ENCODE measurements around the gene PDLIM3.

PDLIM3 gene

DNA sequence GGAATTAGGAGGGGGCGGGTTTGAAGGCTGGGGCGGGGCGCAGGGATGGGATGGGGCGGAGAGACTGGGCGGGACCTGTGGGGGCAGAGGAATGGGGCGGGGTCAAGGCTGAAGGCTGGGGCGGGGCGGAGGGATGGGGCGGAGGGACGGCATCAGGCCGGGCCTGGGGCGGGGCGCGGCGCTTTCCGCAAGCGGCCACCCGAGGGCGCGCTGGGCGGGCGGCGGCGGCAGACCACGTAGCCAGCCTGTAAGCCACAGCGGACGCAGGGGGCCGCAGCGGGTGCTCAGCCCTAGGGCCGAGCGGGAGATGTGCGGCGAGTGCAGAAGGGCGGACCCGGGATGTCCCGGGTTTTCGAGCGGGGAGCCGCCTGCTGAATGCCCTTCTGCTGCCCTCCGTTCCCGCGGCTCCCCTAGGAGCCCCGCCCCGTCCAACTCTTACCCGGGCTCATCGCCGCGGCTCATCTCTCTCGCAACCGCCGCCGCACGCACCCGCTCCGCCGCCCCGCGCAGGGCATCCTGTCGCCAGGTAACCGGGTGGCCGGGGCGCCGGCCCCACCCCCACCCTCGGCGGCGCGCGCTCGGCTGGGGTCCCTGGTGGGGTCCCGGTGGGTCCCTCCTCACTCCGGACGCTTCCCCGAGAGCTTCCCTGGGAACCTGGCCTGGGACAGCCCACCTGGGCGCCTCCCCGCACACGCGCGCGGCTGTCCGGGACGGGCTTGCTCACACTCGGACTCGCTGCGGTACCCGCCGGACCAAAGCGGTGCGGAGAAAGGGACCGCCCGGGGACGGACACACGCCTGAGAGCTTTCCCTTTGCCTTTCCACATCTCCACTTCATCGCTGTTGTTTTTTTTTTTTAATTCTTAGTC, 63.8 kb downstream of the PDLIM3 start, which contains the start of gene CCDC110:
Gene CCDC110 (minus strand): TSS at position 499 of the 868 bp plus-strand sequence. CDS start 50 bp downstream, at position 449.
- no peaks in the 10 kb centered on the region for H3K36me3 ChIP-seq (ENCODE audit: control insufficient read depth, insufficient read depth, low read length)
- peak within 1 kb of the TSS; percentile 77; the same call in 1 of the 2 replicates for H3K4me3 ChIP-seq (ENCODE audit: low read length)
- no peak within 1 kb of the TSS for H3K27ac ChIP-seq (ENCODE audit: low read length)
- H3K27me3 ChIP-seq (ENCODE audit: control insufficient read depth, insufficient read depth, low read length) = no peaks in the 10 kb centered on the region; the same call in 1 of the 2 replicates
- no peaks in the 10 kb centered on the region for H3K4me1 ChIP-seq (ENCODE audit: control insufficient read depth, insufficient read depth, low read length)
- DNase-seq (ENCODE audit: low read depth, low spot score) = no peak
- H3K9me3 ChIP-seq (ENCODE audit: control insufficient read depth, insufficient read depth, low read length) = no peaks in the 10 kb centered on the region
- no CpG with 5 or more reads among the region's 93 CpGs for WGBS (ENCODE audit: insufficient coverage, insufficient read length)

DNA sequence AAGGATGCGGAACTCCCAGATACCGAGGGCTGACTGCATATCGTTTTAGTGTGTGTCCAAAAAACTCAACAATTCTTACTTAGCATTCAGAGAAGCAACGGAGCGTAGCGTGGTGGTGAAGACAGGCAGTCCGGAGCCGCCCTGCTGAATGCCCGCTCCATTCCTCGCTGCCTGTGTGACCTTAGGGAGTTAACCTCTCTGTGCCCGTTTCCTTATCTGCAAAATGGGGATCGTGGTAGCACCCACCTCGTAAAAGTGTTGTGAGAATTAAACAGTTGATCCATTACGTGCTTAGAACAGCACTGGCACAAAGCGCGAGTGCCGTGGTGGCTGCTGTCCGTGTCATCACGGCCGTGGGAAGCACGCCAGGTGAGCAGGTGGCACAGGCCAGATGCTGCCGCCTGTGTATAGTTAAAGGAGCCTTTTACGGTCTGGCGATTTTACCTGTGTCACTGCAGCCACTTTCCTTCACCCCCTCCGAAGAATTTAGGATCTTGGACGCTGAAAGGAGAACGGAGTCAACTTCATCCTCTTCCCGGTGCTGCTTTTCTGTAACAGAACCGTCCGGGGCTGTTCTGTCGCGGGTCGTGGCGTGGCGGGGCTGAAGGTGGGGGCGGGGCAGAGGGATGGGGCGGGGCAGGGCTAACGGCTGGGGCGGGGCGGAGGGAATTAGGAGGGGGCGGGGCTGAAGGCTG, 64.7 kb downstream of the PDLIM3 start:
- Histone ChIP-seq H3K4me1 (ENCODE audit: control insufficient read depth, insufficient read depth, low read length) (no peaks in the 10 kb centered on the region), H3K36me3 (ENCODE audit: control insufficient read depth, insufficient read depth, low read length) (no peaks in the 10 kb centered on the region), H3K27ac (ENCODE audit: low read length) (no peak overlapping the region), H3K9me3 (ENCODE audit: control insufficient read depth, insufficient read depth, low read length) (no peaks in the 10 kb centered on the region), H3K27me3 (ENCODE audit: control insufficient read depth, insufficient read depth, low read length) (no peaks in the 10 kb centered on the region; the same call in 1 of the 2 replicates), H3K4me3 (ENCODE audit: low read length) (peak overlapping the region; percentile 55; the same call in 1 of the 2 replicates)
- no peak for DNase-seq (ENCODE audit: low read depth, low spot score)
- WGBS (ENCODE audit: insufficient coverage, insufficient read length) = no CpG with 5 or more reads among the region's 41 CpGs

- no peaks in the 10 kb centered on the region; the same call in 1 of the 2 replicates for H3K27me3 ChIP-seq (ENCODE audit: control insufficient read depth, insufficient read depth, low read length)
- no peak overlapping the region for H3K4me3 ChIP-seq (ENCODE audit: low read length)
- H3K36me3 ChIP-seq (ENCODE audit: control insufficient read depth, insufficient read depth, low read length) = no peaks in the 10 kb centered on the region
- no peaks in the 10 kb centered on the region for H3K4me1 ChIP-seq (ENCODE audit: control insufficient read depth, insufficient read depth, low read length)
- no peak for DNase-seq (ENCODE audit: low read depth, low spot score)
- no peaks in the 10 kb centered on the region for H3K9me3 ChIP-seq (ENCODE audit: control insufficient read depth, insufficient read depth, low read length)
- WGBS (ENCODE audit: insufficient coverage, insufficient read length) = no CpG with 5 or more reads among the region's 9 CpGs
- no peak overlapping the region for H3K27ac ChIP-seq (ENCODE audit: low read length)
Observed at GRCh38 chr4:185469580-185470154, 65.6 kb downstream of the PDLIM3 start.

GRCh38 chr4:185468999-185469398, 66.3 kb downstream of the PDLIM3 start:
- no peak for DNase-seq (ENCODE audit: low read depth, low spot score)
- Histone ChIP-seq H3K36me3 (ENCODE audit: control insufficient read depth, insufficient read depth, low read length) (no peaks in the 10 kb centered on the region), H3K27ac (ENCODE audit: low read length) (no peak overlapping the region), H3K27me3 (ENCODE audit: control insufficient read depth, insufficient read depth, low read length) (no peaks in the 10 kb centered on the region; the same call in 1 of the 2 replicates), H3K4me3 (ENCODE audit: low read length) (no peak overlapping the region), H3K4me1 (ENCODE audit: control insufficient read depth, insufficient read depth, low read length) (no peaks in the 10 kb centered on the region), H3K9me3 (ENCODE audit: control insufficient read depth, insufficient read depth, low read length) (no peaks in the 10 kb centered on the region)
- WGBS (ENCODE audit: insufficient coverage, insufficient read length) = no CpG with 5 or more reads among the region's 2 CpGs

DNA sequence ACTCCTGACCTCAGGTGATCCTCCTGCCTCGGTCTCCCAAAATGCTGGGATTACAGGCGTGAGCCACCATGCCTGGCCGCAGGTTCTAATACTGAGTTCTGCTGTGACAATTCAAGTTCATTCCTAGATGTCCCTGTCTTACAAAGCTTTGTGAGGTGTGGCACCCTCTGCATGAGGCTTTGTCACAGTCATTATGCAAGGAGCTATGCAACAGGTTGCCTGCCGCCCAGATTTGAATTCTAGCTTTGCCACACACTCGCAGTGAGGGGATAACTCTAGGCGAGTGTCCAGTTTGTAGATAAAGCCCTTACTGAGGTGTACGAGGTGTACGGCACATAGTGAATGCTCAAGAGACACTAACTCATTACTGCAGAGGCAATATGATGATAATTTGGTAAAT, 67.3 kb downstream of the PDLIM3 start:
- no peak for DNase-seq (ENCODE audit: low read depth, low spot score)
- no peaks in the 10 kb centered on the region for H3K9me3 ChIP-seq (ENCODE audit: control insufficient read depth, insufficient read depth, low read length)
- no peak overlapping the region for H3K4me3 ChIP-seq (ENCODE audit: low read length)
- H3K27me3 ChIP-seq (ENCODE audit: control insufficient read depth, insufficient read depth, low read length) = no peaks in the 10 kb centered on the region; the same call in 1 of the 2 replicates
- no peak overlapping the region for H3K27ac ChIP-seq (ENCODE audit: low read length)
- H3K4me1 ChIP-seq (ENCODE audit: control insufficient read depth, insufficient read depth, low read length) = no peaks in the 10 kb centered on the region
- H3K36me3 ChIP-seq (ENCODE audit: control insufficient read depth, insufficient read depth, low read length) = no peaks in the 10 kb centered on the region
- no CpG with 5 or more reads among the region's 8 CpGs for WGBS (ENCODE audit: insufficient coverage, insufficient read length)

GRCh38 chr4:185467101-185467500, 68.2 kb downstream of the PDLIM3 start:
- no peaks in the 10 kb centered on the region; the same call in 1 of the 2 replicates for H3K27me3 ChIP-seq (ENCODE audit: control insufficient read depth, insufficient read depth, low read length)
- no CpG with 5 or more reads among the region's 4 CpGs for WGBS (ENCODE audit: insufficient coverage, insufficient read length)

GRCh38 chr4:185465707-185466106, 69.6 kb downstream of the PDLIM3 start:
- DNase-seq (ENCODE audit: low read depth, low spot score) = no peak
- Histone ChIP-seq H3K36me3 (ENCODE audit: control insufficient read depth, insufficient read depth, low read length) (no peaks in the 10 kb centered on the region), H3K27ac (ENCODE audit: low read length) (no peak overlapping the region), H3K9me3 (ENCODE audit: control insufficient read depth, insufficient read depth, low read length) (no peaks in the 10 kb centered on the region), H3K4me1 (ENCODE audit: control insufficient read depth, insufficient read depth, low read length) (no peaks in the 10 kb centered on the region), H3K27me3 (ENCODE audit: control insufficient read depth, insufficient read depth, low read length) (no peaks in the 10 kb centered on the region), H3K4me3 (ENCODE audit: low read length) (no peak overlapping the region)
- WGBS (ENCODE audit: insufficient coverage, insufficient read length) = no CpG with 5 or more reads among the region's 3 CpGs

More at GRCh38 chr4:185467101-185467500, 68.2 kb downstream of the PDLIM3 start:
- Histone ChIP-seq H3K4me3 (ENCODE audit: low read length) (no peak overlapping the region), H3K9me3 (ENCODE audit: control insufficient read depth, insufficient read depth, low read length) (no peaks in the 10 kb centered on the region), H3K4me1 (ENCODE audit: control insufficient read depth, insufficient read depth, low read length) (no peaks in the 10 kb centered on the region), H3K27ac (ENCODE audit: low read length) (no peak overlapping the region), H3K36me3 (ENCODE audit: control insufficient read depth, insufficient read depth, low read length) (no peaks in the 10 kb centered on the region)
- DNase-seq (ENCODE audit: low read depth, low spot score) = no peak

DNA sequence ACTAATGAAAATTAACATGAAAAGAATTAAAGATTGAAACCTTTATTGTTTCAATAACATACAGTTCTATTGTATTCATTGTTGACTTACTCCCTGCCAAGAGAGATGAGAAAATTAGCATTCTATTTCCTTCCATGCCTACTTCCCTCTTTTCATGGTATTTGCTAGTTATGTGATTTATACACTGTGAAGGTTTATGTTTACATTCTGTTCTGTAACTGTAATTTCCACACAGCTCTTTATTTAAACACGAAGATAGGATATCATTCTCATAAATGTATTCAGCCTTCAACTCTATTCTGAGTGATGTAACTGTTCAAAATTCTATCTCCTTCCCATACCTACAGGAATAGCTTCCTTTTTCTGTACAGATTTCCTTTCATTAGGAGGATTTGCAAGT, 70.4 kb downstream of the PDLIM3 start:
- Histone ChIP-seq H3K4me3 (ENCODE audit: low read length) (no peak overlapping the region), H3K9me3 (ENCODE audit: control insufficient read depth, insufficient read depth, low read length) (no peaks in the 10 kb centered on the region), H3K36me3 (ENCODE audit: control insufficient read depth, insufficient read depth, low read length) (no peaks in the 10 kb centered on the region), H3K4me1 (ENCODE audit: control insufficient read depth, insufficient read depth, low read length) (no peaks in the 10 kb centered on the region), H3K27me3 (ENCODE audit: control insufficient read depth, insufficient read depth, low read length) (no peaks in the 10 kb centered on the region), H3K27ac (ENCODE audit: low read length) (no peak overlapping the region)
- DNase-seq (ENCODE audit: low read depth, low spot score) = no peak
- no CpG with 5 or more reads among the region's 1 CpG for whole genome bisulfite sequencing (ENCODE audit: insufficient coverage, insufficient read length)

DNA sequence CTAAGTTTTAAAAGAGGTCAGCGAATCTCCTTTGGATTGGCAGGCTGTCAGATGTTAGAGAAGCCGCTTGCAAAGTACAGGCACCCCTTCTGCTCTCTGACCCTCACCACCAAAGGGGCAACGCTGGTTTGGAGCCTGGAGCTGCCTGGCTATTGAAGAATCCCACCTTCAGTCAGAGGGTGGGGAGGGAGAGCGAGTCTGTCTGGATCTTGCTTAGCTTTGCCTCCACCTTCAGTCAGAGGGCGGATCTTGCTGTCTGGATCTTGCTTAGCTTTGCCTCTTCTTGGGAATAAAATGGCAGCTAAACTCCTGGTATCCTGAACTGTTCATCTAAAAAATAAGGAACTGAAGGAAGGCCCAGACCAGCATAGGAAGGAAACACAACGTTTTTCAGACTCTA, 71.1 kb downstream of the PDLIM3 start:
- H3K9me3 ChIP-seq (ENCODE audit: control insufficient read depth, insufficient read depth, low read length) = no peaks in the 10 kb centered on the region
- no peaks in the 10 kb centered on the region for H3K4me1 ChIP-seq (ENCODE audit: control insufficient read depth, insufficient read depth, low read length)
- H3K27me3 ChIP-seq (ENCODE audit: control insufficient read depth, insufficient read depth, low read length) = no peaks in the 10 kb centered on the region
- no peaks in the 10 kb centered on the region for H3K36me3 ChIP-seq (ENCODE audit: control insufficient read depth, insufficient read depth, low read length)
- no peak overlapping the region for H3K4me3 ChIP-seq (ENCODE audit: low read length)
- DNase-seq (ENCODE audit: low read depth, low spot score) = no peak
- WGBS (ENCODE audit: insufficient coverage, insufficient read length) = no CpG with 5 or more reads among the region's 6 CpGs
- no peak overlapping the region for H3K27ac ChIP-seq (ENCODE audit: low read length)

- Histone ChIP-seq H3K27me3 (ENCODE audit: control insufficient read depth, insufficient read depth, low read length) (no peaks in the 10 kb centered on the region), H3K9me3 (ENCODE audit: control insufficient read depth, insufficient read depth, low read length) (no peaks in the 10 kb centered on the region)
Observed at GRCh38 chr4:185463541-185463940, 71.8 kb downstream of the PDLIM3 start.

More at GRCh38 chr4:185463541-185463940, 71.8 kb downstream of the PDLIM3 start:
- no peaks in the 10 kb centered on the region for H3K4me1 ChIP-seq (ENCODE audit: control insufficient read depth, insufficient read depth, low read length)
- no peaks in the 10 kb centered on the region for H3K36me3 ChIP-seq (ENCODE audit: control insufficient read depth, insufficient read depth, low read length)
- no peak for DNase-seq (ENCODE audit: low read depth, low spot score)
- WGBS (ENCODE audit: insufficient coverage, insufficient read length) = no CpG with 5 or more reads among the region's 6 CpGs
- H3K4me3 ChIP-seq (ENCODE audit: low read length) = no peak overlapping the region
- H3K27ac ChIP-seq (ENCODE audit: low read length) = no peak overlapping the region
